ENCODE results near the gene LMO2.

LMO2 gene

DNA sequence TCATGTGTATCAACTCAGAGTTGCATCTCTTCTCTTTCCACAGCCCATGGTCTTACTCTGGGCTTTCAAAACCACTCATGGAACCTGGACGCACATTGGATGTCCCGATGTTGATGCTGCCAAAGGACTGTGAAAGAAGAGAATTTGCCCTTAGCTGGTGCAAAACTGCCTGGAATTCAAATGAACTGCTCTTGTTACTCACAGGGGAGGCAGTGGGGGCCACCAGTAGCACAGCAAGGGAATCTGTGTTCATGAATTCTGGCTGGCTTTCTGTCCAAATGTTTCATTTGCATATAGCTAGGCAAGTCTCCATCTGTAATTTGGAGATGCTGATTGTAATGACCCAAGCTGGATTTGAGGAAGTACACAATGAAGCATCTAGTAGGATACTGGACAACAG is 24.9 kb downstream of the LMO2 start:
- H3K4me3 ChIP-seq (ENCODE audit: low read depth, low read length) = no peak overlapping the region

GRCh38 chr11:33864479-33864878 is 27.4 kb downstream of the LMO2 start:
- in situ Hi-C loops (cut with HindIII; ENCODE audit: low sequenced_read_pairs) = no loop called here
- H3K4me3 ChIP-seq (ENCODE audit: low read depth, low read length) = no peak overlapping the region
- no peak for TF ChIP-seq CTCF (IDR thresholded peaks at IDR 0.05; ENCODE audit: low read depth, low read length, missing control alignments)
- DNase-seq (ENCODE audit: low read depth) = no peak

More for the DNA sequence above, 24.9 kb downstream of the LMO2 start:
- no peak for TF ChIP-seq CTCF (IDR thresholded peaks at IDR 0.05; ENCODE audit: low read depth, low read length, missing control alignments)
- in situ Hi-C loops (cut with HindIII; ENCODE audit: low sequenced_read_pairs) = no loop called here
- DNase-seq (ENCODE audit: low read depth) = no peak

DNA sequence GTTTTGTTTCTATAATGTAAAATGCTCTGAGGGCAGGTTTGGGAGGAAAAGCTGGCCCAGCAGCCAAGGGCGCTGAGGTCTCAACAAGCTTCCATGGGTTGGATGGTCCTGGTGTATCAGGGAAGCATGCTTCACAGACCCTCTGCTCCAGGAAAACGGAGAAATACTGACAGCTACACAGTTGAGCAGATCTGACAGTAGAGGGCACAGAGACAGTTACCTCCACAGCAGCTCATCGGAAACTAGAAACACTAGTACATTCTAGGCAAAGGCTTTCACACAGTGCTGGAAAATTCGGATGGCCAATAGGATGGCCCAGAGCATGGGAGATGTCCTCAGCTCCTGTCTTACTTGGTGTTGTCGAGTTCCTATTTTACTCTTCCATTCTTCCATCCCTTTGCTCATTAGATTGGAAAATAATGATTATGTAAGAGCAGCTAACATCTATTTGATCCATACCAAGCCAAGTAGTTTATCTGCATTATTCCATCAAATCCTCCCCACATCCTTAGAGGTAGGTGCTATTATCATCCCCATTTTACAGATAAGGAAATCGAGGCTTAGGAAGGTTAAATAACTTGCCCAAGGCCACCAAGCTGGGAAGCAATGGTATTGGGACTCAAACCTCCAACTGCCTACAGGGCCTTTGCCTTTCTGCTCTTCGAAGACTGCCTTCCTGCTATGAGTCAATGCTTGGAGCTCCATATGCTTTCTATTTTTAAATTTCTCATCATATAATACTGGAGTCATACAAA is 28.3 kb downstream of the LMO2 start:
- no peak overlapping the region for H3K4me3 ChIP-seq (ENCODE audit: low read depth, low read length)
- no peak for DNase-seq (ENCODE audit: low read depth)
- no peak for TF ChIP-seq CTCF (IDR thresholded peaks at IDR 0.05; ENCODE audit: low read depth, low read length, missing control alignments)
- in situ Hi-C loops (cut with HindIII; ENCODE audit: low sequenced_read_pairs) = no loop called here

DNA sequence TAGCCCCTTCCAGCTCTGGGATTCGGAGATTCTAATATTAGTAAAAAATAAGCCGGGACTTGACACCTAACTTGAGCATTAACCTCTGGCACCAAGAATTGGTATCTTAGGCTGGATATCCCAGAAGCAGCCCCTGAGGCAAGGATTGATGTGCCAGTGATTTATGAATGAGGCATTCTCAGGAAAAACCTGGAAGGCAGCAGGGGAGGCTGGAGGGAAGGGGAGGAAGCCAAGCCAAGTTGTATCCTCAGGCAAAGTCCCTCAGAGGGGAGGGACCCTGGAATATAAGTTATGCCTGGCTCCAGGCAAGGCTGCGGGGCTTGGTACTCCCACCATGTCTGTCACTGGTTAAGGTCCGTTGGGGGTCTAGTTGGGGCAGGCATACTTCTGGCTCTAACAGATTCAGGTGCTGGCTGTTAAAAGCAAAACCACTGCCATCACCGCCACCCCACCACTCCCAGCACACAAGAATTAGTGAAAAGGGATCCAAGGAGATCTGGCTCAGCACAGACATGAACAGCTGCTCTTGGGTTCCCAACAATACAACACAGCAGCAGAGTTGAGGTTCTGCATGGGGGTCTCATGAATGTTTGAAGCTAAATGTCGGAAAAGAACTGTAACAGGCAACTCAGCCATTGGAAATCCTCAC is 29.8 kb downstream of the LMO2 start:
- in situ Hi-C loops (cut with HindIII; ENCODE audit: low sequenced_read_pairs) = no loop called here
- no peak for DNase-seq (ENCODE audit: low read depth)
- no peak for TF ChIP-seq CTCF (IDR thresholded peaks at IDR 0.05; ENCODE audit: low read depth, low read length, missing control alignments)
- no peak overlapping the region for H3K4me3 ChIP-seq (ENCODE audit: low read depth, low read length)

DNA sequence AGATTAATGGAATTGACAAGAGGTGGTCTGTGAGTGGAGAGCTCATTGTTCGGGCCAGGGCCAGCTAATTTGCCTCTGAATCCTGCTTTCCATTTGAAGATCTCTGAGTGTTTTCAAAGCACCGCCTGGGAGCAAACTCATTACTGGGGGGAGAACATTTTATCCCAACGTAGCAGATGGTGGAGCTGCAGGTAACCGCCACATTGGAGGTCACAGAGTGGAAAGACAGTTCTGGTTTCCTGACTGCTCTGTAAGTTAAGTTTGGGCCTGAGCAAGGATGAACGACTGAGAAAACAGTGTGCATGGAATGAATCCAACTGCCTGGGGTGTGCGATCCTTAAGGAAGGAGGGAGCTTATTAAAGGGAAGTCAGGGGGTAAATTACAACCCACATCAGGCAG is 30.5 kb downstream of the LMO2 start:
- DNase-seq (ENCODE audit: low read depth) = no peak
- in situ Hi-C loops (cut with HindIII; ENCODE audit: low sequenced_read_pairs) = no loop called here
- no peak for TF ChIP-seq CTCF (IDR thresholded peaks at IDR 0.05; ENCODE audit: low read depth, low read length, missing control alignments)
- no peak overlapping the region for H3K4me3 ChIP-seq (ENCODE audit: low read depth, low read length)

DNA sequence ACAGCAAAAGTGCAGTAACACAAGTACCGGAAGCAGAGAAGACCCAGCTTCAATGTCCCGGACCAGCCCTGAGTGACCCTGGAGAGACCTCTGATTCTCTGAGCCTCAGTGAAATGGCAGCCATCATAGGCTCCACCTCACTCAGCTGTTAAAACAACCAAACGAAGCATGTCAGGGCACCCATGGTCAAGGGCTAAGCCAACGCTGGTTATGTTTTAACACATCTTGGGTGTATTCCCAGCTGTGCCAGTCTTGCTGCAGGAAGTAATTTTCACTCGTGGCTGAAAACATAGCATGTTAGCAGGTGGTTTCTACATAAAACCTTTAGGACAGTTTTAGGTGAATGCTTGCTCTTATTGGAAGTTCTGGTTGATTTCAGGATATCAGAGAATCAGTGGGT is 30.9 kb downstream of the LMO2 start:
- DNase-seq (ENCODE audit: low read depth) = no peak
- TF ChIP-seq CTCF (IDR thresholded peaks at IDR 0.05; ENCODE audit: low read depth, low read length, missing control alignments) = no peak
- no peak overlapping the region for H3K4me3 ChIP-seq (ENCODE audit: low read depth, low read length)
- in situ Hi-C loops (cut with HindIII; ENCODE audit: low sequenced_read_pairs) = no loop called here

All from astrocyte of the cerebellum (primary cell).